ENCODE results near the gene L3MBTL1.
"Not testable (repeated sequence)": the region's sequence is repeated elsewhere in the genome, so short reads cannot be mapped to it uniquely, and the experiment has no call there.

The L3MBTL1 gene

GRCh38 chr20:43507150-43508080 lies at the start of gene L3MBTL1:
L3MBTL1 (plus strand) TSS chr20:43507697; CDS start chr20:43513504, 5,807 bp downstream.
- no peak for DNase-seq (ENCODE audit: low read depth in 2 of 2)

GRCh38 chr20:43458422-43458924 lies 49.0 kb upstream of the L3MBTL1 start:
- DNase-seq (ENCODE audit: low read depth in 2 of 2), result no peak

GRCh38 chr20:43459022-43459942 lies 48.2 kb upstream of the L3MBTL1 start:
- no peak for DNase-seq (ENCODE audit: low read depth in 2 of 2)

- DNase-seq (ENCODE audit: low read depth in 2 of 2), result no peak
Measured at GRCh38 chr20:43460172-43460829, 47.2 kb upstream of the L3MBTL1 start.

- no peak for DNase-seq (ENCODE audit: low read depth in 2 of 2)
Measured at GRCh38 chr20:43460830-43461200, 46.7 kb upstream of the L3MBTL1 start.

GRCh38 chr20:43461894-43462659 lies 45.4 kb upstream of the L3MBTL1 start:
- no peak for DNase-seq (ENCODE audit: low read depth in 2 of 2)

GRCh38 chr20:43462660-43463526 lies 44.6 kb upstream of the L3MBTL1 start:
- no peak for DNase-seq (ENCODE audit: low read depth in 2 of 2)

GRCh38 chr20:43463527-43464218 lies 43.8 kb upstream of the L3MBTL1 start:
- no peak for DNase-seq (ENCODE audit: low read depth in 2 of 2)

- no peak for DNase-seq (ENCODE audit: low read depth in 2 of 2)
Measured at GRCh38 chr20:43464219-43464790, 43.2 kb upstream of the L3MBTL1 start.

- DNase-seq (ENCODE audit: low read depth in 2 of 2), result no peak
Measured at GRCh38 chr20:43465625-43465943, 41.9 kb upstream of the L3MBTL1 start.

GRCh38 chr20:43467589-43467988 lies 39.9 kb upstream of the L3MBTL1 start:
- DNase-seq (ENCODE audit: low read depth in 2 of 2), result no peak

GRCh38 chr20:43472671-43473380 lies 34.7 kb upstream of the L3MBTL1 start:
- DNase-seq (ENCODE audit: low read depth in 2 of 2), result no peak

- DNase-seq (ENCODE audit: low read depth in 2 of 2), result no peak
Measured at GRCh38 chr20:43473381-43473704, 34.2 kb upstream of the L3MBTL1 start.

GRCh38 chr20:43477193-43477592 lies 30.3 kb upstream of the L3MBTL1 start:
- no peak for DNase-seq (ENCODE audit: low read depth in 2 of 2)

GRCh38 chr20:43477619-43478018 lies 29.9 kb upstream of the L3MBTL1 start:
- no peak for DNase-seq (ENCODE audit: low read depth in 2 of 2)

GRCh38 chr20:43490038-43490437 lies 17.5 kb upstream of the L3MBTL1 start:
- no peak for DNase-seq (ENCODE audit: low read depth in 2 of 2)

- DNase-seq (ENCODE audit: low read depth in 2 of 2), result no peak
Measured at GRCh38 chr20:43492101-43492500, 15.4 kb upstream of the L3MBTL1 start.

GRCh38 chr20:43495388-43495787 lies 12.1 kb upstream of the L3MBTL1 start:
- DNase-seq (ENCODE audit: low read depth in 2 of 2), result no peak

GRCh38 chr20:43502021-43502420 lies 5.5 kb upstream of the L3MBTL1 start:
- DNase-seq (ENCODE audit: low read depth in 2 of 2), result not testable (repeated sequence)

Data from stimulated activated CD8-positive, alpha-beta memory T cell treated with anti-CD3 and anti-CD28 coated beads, Interleukin-2, amount 100 ng/mL, for 1 hour (primary cell).